Kidney epithelial cell (primary cell): ENCODE data around the gene WDR89. TPM values are rescaled to one million over a fixed set of nuclear protein-coding genes. Genes with fewer than 3 reads are reported as not detected.

ENCODE experiments used
- DNase-seq: peaks from one replicate; pipeline ENCODE4 v3.0.0-alpha.2; 2010; ENCODE audit warnings: low read depth
- H3K27me3 ChIP-seq: 2 replicates; pipeline ENCODE4 v1.6.0; 2011; ENCODE audit warnings: low read length; ENCODE audit not compliant: control insufficient read depth, insufficient read depth
- H3K36me3 ChIP-seq: 2 replicates; pipeline ENCODE4 v1.5.1; 2011; ENCODE audit warnings: low read length; ENCODE audit not compliant: control insufficient read depth, insufficient read depth
- H3K4me3 ChIP-seq: 2 replicates; pipeline ENCODE4 v1.5.1; 2011; ENCODE audit warnings: low read depth, mild to moderate bottlenecking, control low read depth, low read length
- total RNA-seq: library from RNA; depleted of rRNA; stranded (reverse); fragments of >200 nt; gene quantifications from 2 replicates; pipeline ENCODE4 v1.2.3, GENCODE V29; 2015
- TF ChIP-seq, protein P1 (sequence below): IDR thresholded peaks from 2 replicates; pipeline ENCODE4 v1.5.1; 2011; ENCODE audit warnings: mild to moderate bottlenecking, moderate library complexity, low read length, control low read depth, inconsistent platforms; ENCODE audit not compliant: insufficient read depth, poor library complexity, severe bottlenecking

Gene WDR89, protein sequence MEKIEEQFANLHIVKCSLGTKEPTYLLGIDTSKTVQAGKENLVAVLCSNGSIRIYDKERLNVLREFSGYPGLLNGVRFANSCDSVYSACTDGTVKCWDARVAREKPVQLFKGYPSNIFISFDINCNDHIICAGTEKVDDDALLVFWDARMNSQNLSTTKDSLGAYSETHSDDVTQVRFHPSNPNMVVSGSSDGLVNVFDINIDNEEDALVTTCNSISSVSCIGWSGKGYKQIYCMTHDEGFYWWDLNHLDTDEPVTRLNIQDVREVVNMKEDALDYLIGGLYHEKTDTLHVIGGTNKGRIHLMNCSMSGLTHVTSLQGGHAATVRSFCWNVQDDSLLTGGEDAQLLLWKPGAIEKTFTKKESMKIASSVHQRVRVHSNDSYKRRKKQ
- total RNA-seq: 12.2 and 13.6 TPM in 2 replicates

GRCh38 chr14:63641473-63642228 is at the start of gene WDR89:
TSS of gene WDR89 (minus strand) at chr14:63641871. CDS start at chr14:63599942, 41,929 bp downstream.
- TF ChIP-seq, protein P1, sequence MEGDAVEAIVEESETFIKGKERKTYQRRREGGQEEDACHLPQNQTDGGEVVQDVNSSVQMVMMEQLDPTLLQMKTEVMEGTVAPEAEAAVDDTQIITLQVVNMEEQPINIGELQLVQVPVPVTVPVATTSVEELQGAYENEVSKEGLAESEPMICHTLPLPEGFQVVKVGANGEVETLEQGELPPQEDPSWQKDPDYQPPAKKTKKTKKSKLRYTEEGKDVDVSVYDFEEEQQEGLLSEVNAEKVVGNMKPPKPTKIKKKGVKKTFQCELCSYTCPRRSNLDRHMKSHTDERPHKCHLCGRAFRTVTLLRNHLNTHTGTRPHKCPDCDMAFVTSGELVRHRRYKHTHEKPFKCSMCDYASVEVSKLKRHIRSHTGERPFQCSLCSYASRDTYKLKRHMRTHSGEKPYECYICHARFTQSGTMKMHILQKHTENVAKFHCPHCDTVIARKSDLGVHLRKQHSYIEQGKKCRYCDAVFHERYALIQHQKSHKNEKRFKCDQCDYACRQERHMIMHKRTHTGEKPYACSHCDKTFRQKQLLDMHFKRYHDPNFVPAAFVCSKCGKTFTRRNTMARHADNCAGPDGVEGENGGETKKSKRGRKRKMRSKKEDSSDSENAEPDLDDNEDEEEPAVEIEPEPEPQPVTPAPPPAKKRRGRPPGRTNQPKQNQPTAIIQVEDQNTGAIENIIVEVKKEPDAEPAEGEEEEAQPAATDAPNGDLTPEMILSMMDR: peak; percentile 72
- DNase-seq: peak; percentile 97
- H3K27me3 ChIP-seq: no peaks in the 10 kb centered on the region
- peak within 1 kb of the TSS; percentile 52 for H3K4me3 ChIP-seq
- no peaks in the 10 kb centered on the region for H3K36me3 ChIP-seq

DNA sequence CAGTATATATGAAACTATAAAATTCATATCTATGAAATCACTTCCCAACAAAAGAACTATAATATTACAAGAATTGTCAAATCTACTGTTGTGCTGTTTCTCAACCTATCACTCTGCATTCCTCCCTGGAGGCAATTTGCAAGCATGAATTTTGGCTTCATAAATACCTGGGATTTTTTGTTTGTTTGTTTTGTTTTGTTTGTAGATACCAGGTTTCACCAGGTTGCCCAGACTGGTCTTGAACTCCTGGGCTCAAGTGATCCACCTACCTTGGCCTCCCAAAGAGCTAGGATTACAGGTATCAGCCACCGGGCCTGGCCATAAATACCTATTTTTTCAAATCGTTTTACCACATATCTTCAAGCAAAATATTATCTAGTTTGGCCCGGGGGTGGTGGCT is 47.5 kb upstream of the WDR89 start:
- H3K4me3 ChIP-seq: no peak overlapping the region
- TF ChIP-seq, protein P1: no peak
- H3K36me3 ChIP-seq: no peaks in the 10 kb centered on the region
- H3K27me3 ChIP-seq: no peaks in the 10 kb centered on the region
- DNase-seq: no peak

- H3K4me3 ChIP-seq: no peak overlapping the region
- no peak for DNase-seq
- H3K27me3 ChIP-seq: no peaks in the 10 kb centered on the region
- H3K36me3 ChIP-seq: no peaks in the 10 kb centered on the region
- TF ChIP-seq, protein P1: no peak
These were observed 45.3 kb upstream of the WDR89 start for GRCh38 chr14:63686926-63687325.

DNA sequence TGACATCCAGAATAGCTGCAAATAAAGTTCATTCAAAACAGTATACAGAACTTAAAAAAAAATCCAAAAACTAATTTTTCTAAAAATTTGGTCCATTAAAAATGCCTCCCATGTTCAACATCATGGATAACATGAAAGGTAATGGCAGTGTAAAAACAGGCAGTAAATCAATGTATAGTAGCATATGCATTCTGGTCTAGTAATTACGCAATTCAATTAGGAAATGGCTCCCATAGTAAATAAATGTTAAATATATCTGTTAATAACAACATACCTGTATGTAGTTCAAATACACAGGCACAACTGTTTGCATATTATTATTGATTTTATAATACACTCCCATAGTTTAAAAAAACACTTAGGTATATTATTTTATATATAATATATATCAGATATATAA is 43.7 kb upstream of the WDR89 start:
- Histone ChIP-seq H3K27me3 (no peaks in the 10 kb centered on the region), H3K36me3 (no peaks in the 10 kb centered on the region), H3K4me3 (no peak overlapping the region)
- TF ChIP-seq, protein P1: no peak
- no peak for DNase-seq

- Histone ChIP-seq H3K4me3 (no peak overlapping the region), H3K36me3 (no peaks in the 10 kb centered on the region), H3K27me3 (no peaks in the 10 kb centered on the region)
- DNase-seq: no peak
- TF ChIP-seq, protein P1: no peak
These were observed 41.3 kb upstream of the WDR89 start for GRCh38 chr14:63682727-63683593.
